MCF 10A (cell line): ENCODE results near the gene TMUB1. TPM values are rescaled to one million over a fixed set of nuclear protein-coding genes. Genes with fewer than 3 reads are reported as not detected.
A peak's percentile ranks its signal among the peaks of the same experiment; 100 is the strongest.

Experiments used
- BruUV-seq: library from RNA; stranded (reverse); fragments of 400-500 nt; replicated peaks from 2 replicates; lab custom pipeline; 2021; lab: Mats Ljungman, UMichigan
- CTCF ChIA-PET: fragments of 300-600 bp; sonication (Branson Sonifier 250); formaldehyde crosslinking; extraction: SDS; loops from one replicate; lab custom pipeline; 2021; ENCODE audit warnings: antibody characterized with exemption, inconsistent platforms; lab: Yijun Ruan, JAX
- POLR2A ChIA-PET: fragments of 300-600, 350-650 bp; sonication (Branson Sonifier 250); formaldehyde crosslinking; extraction: SDS; loops from one replicate; lab custom pipeline; 2020; ENCODE audit warnings: antibody characterized with exemption, inconsistent platforms; lab: Yijun Ruan, JAX
- DNase-seq: peaks from one replicate; pipeline ENCODE4 v3.0.0-alpha.2; 2018; ENCODE audit not compliant: unreplicated experiment
- H3K27ac Mint-ChIP-seq: one replicate; pipeline ENCODE4 v1.8.0; 2022; ENCODE audit warnings: mild to moderate bottlenecking, low read depth, mixed read lengths; ENCODE audit not compliant: unreplicated experiment
- H3K27me3 Mint-ChIP-seq: one replicate; pipeline ENCODE4 v1.8.0; 2022; ENCODE audit warnings: mixed read lengths; ENCODE audit not compliant: insufficient read depth, unreplicated experiment
- H3K36me3 Mint-ChIP-seq: one replicate; pipeline ENCODE4 v1.8.0; 2022; ENCODE audit warnings: mild to moderate bottlenecking, moderate library complexity, mixed read lengths; ENCODE audit not compliant: insufficient read depth, unreplicated experiment
- H3K4me1 Mint-ChIP-seq: one replicate; pipeline ENCODE4 v1.8.0; 2022; ENCODE audit warnings: mixed read lengths; ENCODE audit not compliant: insufficient read depth, unreplicated experiment
- H3K4me3 Mint-ChIP-seq: one replicate; pipeline ENCODE4 v1.8.0; 2022; ENCODE audit warnings: mild to moderate bottlenecking, moderate library complexity, mixed read lengths; ENCODE audit not compliant: unreplicated experiment
- H3K9me3 Mint-ChIP-seq: one replicate; pipeline ENCODE4 v1.8.0; 2022; ENCODE audit warnings: mixed read lengths; ENCODE audit not compliant: unreplicated experiment
- intact Hi-C: fragments of 100-400 bp; cut with micrococcal nuclease; formaldehyde crosslinking; loops from 2 replicates; pipeline ENCODE4 v1.14.1; 2022
- total RNA-seq: library from RNA; stranded (reverse); gene quantifications from 2 replicates; pipeline ENCODE4 v1.2.3, GENCODE V29; 2022
- TF ChIP-seq, protein P1 (sequence below): fragments of 200-600 bp; IDR thresholded peaks from one replicate; pipeline ENCODE4 v1.8.0; 2022; ENCODE audit warnings: antibody characterized with exemption, mild to moderate bottlenecking; ENCODE audit not compliant: unreplicated experiment

The TMUB1 gene
- total RNA-seq, 1 experiment from 2014 or later = 30.1 TPM

DNA sequence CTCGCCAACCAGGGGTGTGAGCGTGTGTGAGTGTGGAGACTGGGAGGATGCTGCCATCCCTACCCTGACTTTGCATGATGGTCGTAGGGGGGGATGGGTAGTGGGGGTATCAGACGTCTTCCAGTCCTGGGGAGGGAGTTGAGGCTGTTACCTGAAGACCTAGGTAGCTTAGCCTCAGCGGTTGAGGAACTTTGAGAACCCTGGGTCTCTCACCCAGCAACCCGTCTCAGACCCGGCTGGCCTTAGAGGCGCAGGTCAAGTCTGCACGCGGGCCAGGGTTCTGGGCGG, 21.2 kb downstream of the TMUB1 start:
- no TSS peak for BruUV-seq
- no peaks in the 10 kb centered on the region for H3K9me3 Mint-ChIP-seq
- no peaks in the 10 kb centered on the region for H3K27me3 Mint-ChIP-seq
- peaks cover 33% of the 10 kb centered on the region for H3K4me1 Mint-ChIP-seq
- TF ChIP-seq, protein P1, sequence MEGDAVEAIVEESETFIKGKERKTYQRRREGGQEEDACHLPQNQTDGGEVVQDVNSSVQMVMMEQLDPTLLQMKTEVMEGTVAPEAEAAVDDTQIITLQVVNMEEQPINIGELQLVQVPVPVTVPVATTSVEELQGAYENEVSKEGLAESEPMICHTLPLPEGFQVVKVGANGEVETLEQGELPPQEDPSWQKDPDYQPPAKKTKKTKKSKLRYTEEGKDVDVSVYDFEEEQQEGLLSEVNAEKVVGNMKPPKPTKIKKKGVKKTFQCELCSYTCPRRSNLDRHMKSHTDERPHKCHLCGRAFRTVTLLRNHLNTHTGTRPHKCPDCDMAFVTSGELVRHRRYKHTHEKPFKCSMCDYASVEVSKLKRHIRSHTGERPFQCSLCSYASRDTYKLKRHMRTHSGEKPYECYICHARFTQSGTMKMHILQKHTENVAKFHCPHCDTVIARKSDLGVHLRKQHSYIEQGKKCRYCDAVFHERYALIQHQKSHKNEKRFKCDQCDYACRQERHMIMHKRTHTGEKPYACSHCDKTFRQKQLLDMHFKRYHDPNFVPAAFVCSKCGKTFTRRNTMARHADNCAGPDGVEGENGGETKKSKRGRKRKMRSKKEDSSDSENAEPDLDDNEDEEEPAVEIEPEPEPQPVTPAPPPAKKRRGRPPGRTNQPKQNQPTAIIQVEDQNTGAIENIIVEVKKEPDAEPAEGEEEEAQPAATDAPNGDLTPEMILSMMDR = no peak
- peak overlapping the region; percentile 63 for H3K27ac Mint-ChIP-seq
- H3K4me3 Mint-ChIP-seq = peak overlapping the region; percentile 97
- H3K36me3 Mint-ChIP-seq = peaks cover 42% of the 10 kb centered on the region
- no peak for DNase-seq
- ChIA-PET POLR2A (interaction anchor here (0.9 to 8.4 kb wide), 4 partner anchors 20 to 51 kb away, joined by 3 to 151 read pairs (median 47); partner anchors contain the start of genes ABCB8, AGAP3, FASTK and TMUB1), CTCF (interaction anchor here (0.9 to 4.6 kb wide), 6 partner anchors 11 to 159 kb away, joined by 3 to 42 read pairs (median 6); no protein-coding TSS in a partner anchor)
- intact Hi-C loops = no loop called here

DNA sequence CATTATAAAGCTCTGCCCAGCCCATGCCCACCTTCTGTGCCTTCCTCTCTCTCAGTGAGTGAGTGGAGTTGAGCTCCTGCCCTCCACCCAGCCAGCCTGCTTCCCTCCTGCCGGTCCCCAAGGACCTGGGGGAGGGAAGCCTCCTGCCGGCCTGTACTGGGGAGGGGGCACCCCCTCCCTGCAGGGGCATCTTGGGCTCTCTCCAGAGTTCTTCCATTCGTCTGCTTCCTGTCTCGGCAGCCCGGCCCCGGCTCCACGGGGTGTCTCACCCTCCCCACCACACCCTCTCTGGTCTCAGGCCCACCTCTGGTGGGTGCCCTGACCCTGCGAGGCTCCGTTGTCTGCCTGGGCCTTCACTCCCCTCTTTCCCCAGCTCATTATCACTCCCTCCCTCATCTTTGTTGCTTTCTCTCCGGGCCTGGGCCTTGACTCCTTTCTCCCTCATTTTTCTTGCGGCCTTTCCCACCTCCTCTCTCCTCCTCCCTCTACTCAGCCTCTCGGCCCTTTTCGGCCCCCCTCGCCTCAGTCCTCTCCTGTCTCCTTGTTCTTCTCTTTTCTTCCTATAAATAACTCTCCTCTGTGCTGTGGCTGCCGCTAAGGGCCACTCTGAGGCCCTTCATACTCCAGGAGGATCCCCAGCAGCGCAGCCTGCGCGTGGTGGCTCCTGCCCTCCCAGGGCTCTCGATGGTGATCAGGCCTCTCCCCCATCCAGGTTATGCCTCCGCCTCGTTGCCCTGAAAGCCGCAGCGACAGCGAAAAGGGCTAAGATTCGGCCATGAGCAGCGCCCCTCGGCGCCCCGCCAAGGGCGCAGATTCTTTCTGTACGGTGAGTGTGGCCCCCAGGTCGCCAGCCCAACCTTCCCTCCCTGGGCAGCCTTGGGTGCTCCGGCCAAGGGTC, 21.8 kb downstream of the TMUB1 start:
- ChIA-PET POLR2A (interaction anchor here (0.9 to 8.4 kb wide), 5 partner anchors 19 to 51 kb away, joined by 3 to 151 read pairs (median 42); partner anchors contain the start of genes ABCB8, AGAP3, FASTK and TMUB1), CTCF (interaction anchor here (0.6 to 4.6 kb wide), 9 partner anchors 14 to 596 kb away, joined by 3 to 42 read pairs (median 3); no protein-coding TSS in a partner anchor)
- intact Hi-C loops = no loop called here
- DNase-seq = no peak
- peaks cover 37% of the 10 kb centered on the region for H3K36me3 Mint-ChIP-seq
- no peaks in the 10 kb centered on the region for H3K27me3 Mint-ChIP-seq
- peak overlapping the region; percentile 63 for H3K27ac Mint-ChIP-seq
- TF ChIP-seq, protein P1 = no peak
- H3K9me3 Mint-ChIP-seq = no peaks in the 10 kb centered on the region
- peaks cover 38% of the 10 kb centered on the region for H3K4me1 Mint-ChIP-seq
- H3K4me3 Mint-ChIP-seq = peak overlapping the region; percentile 97
- no TSS peak for BruUV-seq

DNA sequence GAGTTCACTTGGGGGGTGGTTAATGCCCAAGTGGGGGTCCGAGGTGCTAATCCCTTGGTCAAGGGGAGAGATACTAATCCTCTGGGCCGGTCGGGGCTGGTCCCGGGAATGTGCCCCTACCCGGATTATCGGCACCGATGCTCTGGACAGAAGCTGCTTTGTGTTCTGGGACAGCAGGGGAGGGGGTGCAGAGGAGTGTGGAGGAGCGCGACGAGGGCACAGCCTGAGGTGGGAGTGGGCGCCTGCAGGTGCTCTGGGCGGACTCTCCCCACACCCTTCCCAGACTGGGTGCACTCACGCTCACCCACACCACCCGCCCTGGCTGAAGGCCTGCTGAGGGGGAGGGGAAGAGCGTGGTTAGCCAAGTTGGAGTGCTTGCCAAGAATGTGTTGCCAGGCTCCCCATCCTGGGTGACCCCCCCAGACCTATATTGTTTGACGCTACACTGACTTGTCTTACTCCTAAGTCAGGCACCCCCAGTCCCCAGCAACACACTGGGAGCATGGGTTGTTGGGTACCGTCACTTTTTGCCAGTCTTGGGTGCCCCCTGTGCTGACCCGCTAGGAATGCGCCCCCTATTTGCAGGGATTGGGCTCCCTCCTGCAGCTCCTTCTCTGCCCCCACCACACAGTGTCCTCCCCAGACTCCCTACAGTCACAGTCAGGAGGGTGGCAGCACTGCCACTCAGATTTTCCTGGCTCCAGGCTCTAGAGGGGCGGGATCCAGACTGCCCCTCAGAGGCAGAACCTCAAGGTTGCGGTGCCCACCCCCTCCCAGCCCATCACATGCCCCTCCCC, 22.7 kb downstream of the TMUB1 start:
- Mint-ChIP-seq H3K9me3 (no peaks in the 10 kb centered on the region), H3K27ac (peak overlapping the region; percentile 87), H3K4me3 (peak overlapping the region; percentile 97), H3K27me3 (no peaks in the 10 kb centered on the region), H3K4me1 (peaks cover 38% of the 10 kb centered on the region), H3K36me3 (peaks cover 31% of the 10 kb centered on the region)
- ChIA-PET POLR2A (interaction anchor here (1.8 to 8.4 kb wide), 4 partner anchors 14 to 52 kb away, joined by 6 to 151 read pairs (median 61); partner anchors contain the start of genes ABCB8, AGAP3, FASTK and TMUB1), CTCF (interaction anchor here (0.6 to 4.6 kb wide), 12 partner anchors 11 to 162 kb away, joined by 3 to 42 read pairs (median 4); no protein-coding TSS in a partner anchor)
- intact Hi-C loops = no loop called here
- peak; percentile 71 for DNase-seq
- no TSS peak for BruUV-seq
- TF ChIP-seq, protein P1 = no peak
